Ovary (tissue), 9 donors: ENCODE results near the gene C15orf62. TPM values are rescaled to one million over a fixed set of nuclear protein-coding genes. Genes with fewer than 3 reads are reported as not detected.

Experiments
- DNase-seq, 5 donors: peaks; one replicate each; pipeline ENCODE4 v3.0.0-alpha.2; 2019 to 2020
- H3K27ac ChIP-seq, 2 donors: fragments of 200-600 bp; one replicate each; pipeline versions ENCODE4 v1.5.1 to v1.8.0; 2019 to 2022
- H3K27me3 ChIP-seq: fragments of 200-600 bp; one replicate; pipeline ENCODE4 v1.8.0; 2022
- H3K36me3 ChIP-seq: fragments of 200-600 bp; sonication (generic); one replicate; pipeline ENCODE4 v1.5.1; 2019
- H3K4me1 ChIP-seq: one replicate; pipeline ENCODE4 v1.8.1; 2013; ENCODE audit warnings: mild to moderate bottlenecking, moderate library complexity; ENCODE audit not compliant: insufficient read depth
- H3K4me3 ChIP-seq: fragments of 200-600 bp; sonication (generic); one replicate; pipeline ENCODE4 v1.5.1; 2017
- H3K9me3 ChIP-seq, 2 donors: fragments of 200-600 bp in 1 of 2; sonication (generic) in 1 of 2; one replicate each; pipeline versions ENCODE4 v1.5.1 to v1.8.1; 2013 to 2019; ENCODE audit warnings: mild to moderate bottlenecking in 1 of 2, moderate library complexity in 1 of 2
- CTCF ChIP-seq, 3 donors: fragments of 450-650 bp in 2 of 3; fragments of 200-600 bp in 1 of 3; IDR thresholded peaks; one replicate each; pipeline versions ENCODE4 v1.5.1 to v1.8.0; 2016 to 2022; ENCODE audit warnings: antibody characterized with exemption in 3 of 3, mild to moderate bottlenecking in 1 of 3
- EP300 ChIP-seq: sonication (generic); formaldehyde crosslinking; IDR thresholded peaks from one replicate; pipeline ENCODE4 v1.6.1; 2017; ENCODE audit warnings: antibody characterized with exemption
- POLR2A ChIP-seq: fragments of 450-650 bp; IDR thresholded peaks from one replicate; pipeline ENCODE4 v1.6.1; 2017; ENCODE audit warnings: antibody characterized with exemption, mild to moderate bottlenecking, moderate library complexity
- WGBS, 3 donors: extraction: QIAGEN DNeasy Blood & Tissue Kit in 1 of 3; methylation state at CpG; one replicate each; pipeline versions ENCODE4 v1.1.5 to v1.1.7; 2013 to 2017; 5-methylcytosine and 5-hydroxymethylcytosine counted together
- intact Hi-C, 4 donors: fragments of 100-400 bp; cut with DNase I; formaldehyde crosslinking; loops; one replicate each; pipeline versions ENCODE4 v1.11.0 to v1.15.1; 2022 to 2023
- polyA plus RNA-seq, 2 donors: library from polyadenylated mRNA; stranded (reverse); fragments of 200-250 nt in 1 of 2; fragments of 350-450 nt in 1 of 2; fragmentation: Illumina TruSeq in 1 of 2; extraction: RNeasy Lipid Tissue Mini Kit (QIAGEN cat#74804) in 1 of 2; gene quantifications; one replicate each; pipeline ENCODE4 v1.2.3, GENCODE V29; 2013 to 2014
- total RNA-seq, 7 donors: library from RNA; depleted of rRNA in 2 of 7; stranded (reverse); fragments of >200 nt in 2 of 7; fragmentation: NEBNext Ultra II Directional in 3 of 7; extraction: Animal tissue kit (Norgen Biotek cat#: 25700) in 3 of 7; gene quantifications; one replicate each; pipeline versions ENCODE4 v1.1.0 to v1.2.4, GENCODE V29; 2016 to 2023
- donor health status: DM: no; HTN: no; CAD: no; lungs with moderate emphysema.
- donor health status: DM: no; HTN: no; CAD: no.
- donor health status: Bipolar disorder and iron deficiency.
- donor health status: DM: yes; HTN: yes; CAD: no.
- donor health status: DM: no; HTN: no; CAD: no.
- donor health status: DM: yes; HTN: yes; CAD: no.

Gene C15orf62
- total and polyA plus RNA-seq, 9 donors, result 0.33 to 1.2 (median 0.67) TPM

GRCh38 chr15:40799523-40799922 is 29.7 kb downstream of the C15orf62 start:
- Histone ChIP-seq H3K27me3 (no peaks in the 10 kb centered on the region), H3K4me1 (no peaks in the 10 kb centered on the region), H3K4me3 (no peak overlapping the region), H3K27ac (no peak overlapping the region), H3K36me3 (no peaks in the 10 kb centered on the region), H3K9me3 (no peaks in the 10 kb centered on the region)
- TF ChIP-seq EP300 (no peak), POLR2A (no peak), CTCF (IDR thresholded peaks at IDR 0.05) (no peak)
- WGBS, 3 donors, result 89 to 94% (median 93%) methylated on average over 3 of the region's 3 CpGs
- no peak for DNase-seq
- intact Hi-C loops, result no loop called here

GRCh38 chr15:40803076-40803475 is 33.3 kb downstream of the C15orf62 start:
- Histone ChIP-seq H3K9me3 (no peaks in the 10 kb centered on the region), H3K27ac (no peak overlapping the region), H3K36me3 (no peaks in the 10 kb centered on the region), H3K4me1 (peaks cover 5% of the 10 kb centered on the region), H3K4me3 (no peak overlapping the region), H3K27me3 (no peaks in the 10 kb centered on the region)
- 88 to 98% (median 93%) methylated on average over 2 of the region's 2 CpGs for WGBS, 3 donors
- intact Hi-C loops, result no loop called here
- no peak for TF ChIP-seq CTCF (IDR thresholded peaks at IDR 0.05)
- TF ChIP-seq POLR2A, result no peak
- no peak for TF ChIP-seq EP300
- DNase-seq, result no peak

GRCh38 chr15:40803688-40804087 is 33.9 kb downstream of the C15orf62 start:
- no peak for TF ChIP-seq EP300
- TF ChIP-seq CTCF (IDR thresholded peaks at IDR 0.05), result no peak
- no peak for TF ChIP-seq POLR2A
- Histone ChIP-seq H3K27ac (no peak overlapping the region), H3K36me3 (no peaks in the 10 kb centered on the region), H3K4me1 (peaks cover 5% of the 10 kb centered on the region), H3K9me3 (no peaks in the 10 kb centered on the region), H3K4me3 (no peak overlapping the region), H3K27me3 (no peaks in the 10 kb centered on the region)
- 88 to 98% (median 97%) methylated on average over 1 of the region's 1 CpG for WGBS, 3 donors
- no peak for DNase-seq
- intact Hi-C loops, result no loop called here

- Histone ChIP-seq H3K4me3 (peak overlapping the region; percentile 78), H3K27ac (peak overlapping the region; percentile 85 to 92), H3K27me3 (no peaks in the 10 kb centered on the region), H3K36me3 (no peaks in the 10 kb centered on the region), H3K4me1 (peaks cover 5% of the 10 kb centered on the region), H3K9me3 (no peaks in the 10 kb centered on the region)
- TF ChIP-seq POLR2A, result no peak
- no peak for TF ChIP-seq EP300
- TF ChIP-seq CTCF (IDR thresholded peaks at IDR 0.05), result no peak
- intact Hi-C loops, result no loop called here
- no peak for DNase-seq
- WGBS, 3 donors, result 1 to 2% (median 2%) methylated on average over 2 of the region's 2 CpGs
Measured at GRCh38 chr15:40806672-40807027, 36.9 kb downstream of the C15orf62 start.
